H54 (cell line): Measurements from ENCODE around the gene NLGN2.
A peak's percentile ranks its signal among the peaks of the same experiment; 100 is the strongest.

ENCODE experiments used
- DNase-seq: peaks from one replicate; pipeline ENCODE4 v3.0.0; 2011; ENCODE audit warnings: low spot score, mixed read lengths; ENCODE audit not compliant: insufficient read length
- FAIRE-seq: peaks from 3 replicates; lab custom pipeline; 2011; peaks lifted over from hg19 to GRCh38; lab: Jason Lieb, UNC
- POLR2A ChIP-seq: IDR thresholded peaks from 2 replicates; pipeline ENCODE4 v1.6.1; 2011; ENCODE audit warnings: low read depth, mild to moderate bottlenecking, low read length

Gene NLGN2

DNA sequence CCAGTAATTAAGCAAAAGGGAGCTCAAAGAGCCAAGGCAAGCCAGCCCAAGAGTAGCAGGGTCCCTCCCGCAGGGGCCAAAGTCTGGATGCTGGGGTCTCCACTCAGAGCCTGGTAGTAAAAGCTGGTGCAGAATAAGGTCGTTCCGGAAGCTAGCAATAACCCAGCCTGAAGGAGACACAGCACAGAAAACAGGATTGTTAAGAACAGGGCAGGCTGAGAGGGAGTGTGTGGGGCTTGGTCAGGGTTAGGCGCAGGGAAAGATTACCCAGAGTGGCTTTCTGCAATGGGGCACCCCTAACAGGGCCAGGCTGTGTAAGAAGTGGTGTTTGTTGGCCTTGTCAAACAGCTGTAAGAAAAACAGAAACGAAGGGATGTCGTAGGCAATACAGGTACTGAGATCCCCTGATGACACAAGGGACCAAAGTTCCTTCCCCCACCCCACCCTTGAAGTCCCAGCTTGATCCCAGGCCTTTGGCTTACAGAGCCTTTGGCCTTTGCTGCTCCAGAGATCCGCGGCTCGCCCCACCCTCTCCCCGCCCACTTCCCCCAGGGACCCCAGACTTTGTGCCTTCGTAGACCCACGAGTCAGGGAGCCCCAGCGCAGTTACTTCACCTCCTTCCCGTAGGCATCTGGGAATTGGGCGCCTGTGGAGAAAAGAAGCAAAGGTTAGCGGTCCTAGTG lies 4.5 kb upstream of the NLGN2 start:
- DNase-seq, result no peak
- TF ChIP-seq POLR2A, result no peak
- FAIRE-seq, result no peak

DNA sequence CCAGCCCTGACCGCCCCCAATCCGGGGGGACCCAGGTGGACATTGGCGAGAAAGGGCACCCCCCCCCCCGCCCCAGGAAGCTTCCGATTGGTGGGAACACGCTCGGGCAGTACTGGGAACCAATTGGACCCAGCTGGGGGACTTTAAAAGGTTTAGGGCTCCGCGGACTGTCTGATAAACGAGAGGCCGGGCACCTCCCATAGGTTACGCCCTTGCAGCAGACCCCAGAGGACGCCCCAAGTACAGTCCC lies 4.0 kb upstream of the NLGN2 start:
- DNase-seq, result peak; percentile 86
- FAIRE-seq, result no peak
- TF ChIP-seq POLR2A, result no peak

DNA sequence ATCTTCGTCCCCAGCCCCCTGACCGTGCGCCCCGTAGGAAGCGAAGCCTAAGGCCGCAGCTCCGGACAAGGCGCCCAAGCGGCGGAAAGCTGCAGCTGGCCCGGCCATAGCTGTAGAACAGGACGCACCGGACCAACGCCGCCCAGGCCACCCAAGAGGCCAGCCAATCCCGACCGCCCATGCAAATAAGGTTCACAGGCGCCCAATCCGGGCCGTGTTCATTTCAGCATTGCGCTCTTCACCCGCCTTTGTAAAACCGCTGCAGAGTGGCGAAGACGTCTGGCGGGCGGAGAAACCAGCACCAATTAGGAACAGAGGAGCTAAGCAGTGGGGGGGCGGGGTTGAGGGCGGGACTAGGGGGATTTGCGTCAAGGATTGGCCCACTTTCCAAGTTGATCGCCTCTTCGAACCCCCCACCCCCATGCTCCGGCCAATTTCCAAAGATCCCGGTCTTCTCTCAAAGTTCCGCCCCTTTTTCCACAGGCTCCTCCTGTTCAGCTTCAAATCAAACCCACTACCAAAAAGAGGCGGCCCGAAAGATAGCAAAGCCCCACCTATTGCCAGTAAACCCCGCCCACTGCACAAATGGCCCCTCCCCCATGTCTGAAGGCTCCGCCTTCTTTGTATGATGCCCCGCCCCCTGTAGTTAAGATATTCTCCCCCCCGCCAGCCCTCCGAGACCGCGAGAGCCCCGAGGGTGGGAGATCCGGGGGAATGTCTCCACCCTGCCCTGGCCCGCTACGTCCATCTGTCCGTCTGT lies 3.5 kb upstream of the NLGN2 start, which contains the start of gene TMEM256:
TSS of gene TMEM256 (minus strand) at position 121 of the 760 bp plus-strand sequence. CDS start at position 108, 13 bp downstream.
- peak; percentile 79 for FAIRE-seq
- TF ChIP-seq POLR2A, result peak; percentile 71; the same call in 1 of the 2 replicates
- peak; percentile 95 for DNase-seq

DNA sequence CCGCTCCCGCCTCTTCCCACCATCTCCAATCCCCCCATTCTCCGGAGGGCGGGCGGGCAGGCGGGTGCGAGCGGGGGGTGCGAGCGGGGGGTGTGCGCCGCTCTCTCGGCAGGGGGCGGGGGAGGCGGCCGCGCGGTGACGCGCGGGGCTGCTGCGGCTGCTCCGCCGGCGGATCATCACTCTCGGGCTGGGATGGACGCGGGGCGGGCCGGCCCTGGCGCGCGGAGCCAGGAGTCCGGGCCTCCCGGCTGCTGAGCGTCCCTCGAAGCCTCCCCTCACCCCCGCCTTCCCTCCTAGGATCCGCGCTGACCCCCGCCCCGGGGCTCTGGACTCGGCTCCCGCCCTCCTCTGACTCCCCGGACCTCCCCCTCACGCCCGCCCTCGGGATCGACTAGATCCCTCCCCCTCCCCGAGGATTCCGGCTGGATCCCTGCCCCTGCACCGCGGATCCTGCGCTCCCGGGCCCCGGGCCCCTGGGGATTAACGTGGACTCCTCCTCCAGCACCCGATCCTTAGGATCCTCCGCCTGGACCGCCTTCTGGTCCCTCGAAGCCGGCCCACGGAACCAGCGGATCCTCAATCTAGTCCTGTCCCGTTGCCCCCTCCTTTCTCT lies 2.8 kb upstream of the NLGN2 start:
- FAIRE-seq, result no peak

DNA sequence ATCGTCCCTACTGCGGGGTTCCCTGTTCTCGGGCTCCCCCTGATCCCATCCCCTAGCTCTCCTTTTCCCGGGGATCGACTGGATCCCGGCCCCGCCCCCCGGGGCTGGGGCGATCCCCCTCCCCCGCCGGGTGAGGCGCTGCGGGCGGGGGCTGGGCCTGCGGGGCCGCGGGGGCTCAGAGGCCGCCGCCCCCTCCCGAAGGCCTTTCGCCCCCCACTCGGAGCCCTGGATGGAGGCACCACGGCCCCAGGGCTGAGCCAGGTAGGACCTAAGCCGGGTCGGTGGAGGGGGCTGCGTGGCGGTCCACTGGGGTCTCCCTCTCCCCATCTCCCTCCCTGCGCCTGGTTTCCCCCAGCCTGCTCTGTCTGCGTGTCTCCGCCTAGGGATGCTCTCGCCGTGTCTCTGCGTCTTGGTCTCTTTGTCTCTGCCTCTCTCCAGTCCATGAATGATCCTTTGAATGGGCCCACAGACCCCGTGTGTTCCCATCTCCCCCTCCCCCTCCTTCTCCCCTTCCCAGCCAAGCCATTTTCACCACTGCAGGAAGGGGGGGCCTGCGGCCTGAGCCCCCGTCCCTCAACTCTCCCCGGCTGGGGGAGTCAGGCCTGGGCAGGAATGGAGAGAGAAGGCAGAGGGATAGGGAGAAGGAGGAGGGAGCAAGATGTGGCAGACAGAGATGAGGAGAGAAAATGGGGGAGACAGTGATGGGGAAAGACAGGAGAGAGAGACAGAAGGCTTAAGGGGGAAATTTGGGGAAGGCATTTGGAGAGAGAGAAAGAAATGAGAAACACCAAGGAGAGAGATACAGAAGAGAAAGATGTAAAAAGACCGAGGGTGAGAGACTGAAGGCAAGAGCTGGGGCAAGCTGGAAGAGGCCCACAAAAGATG lies 2.1 kb upstream of the NLGN2 start:
- no peak for TF ChIP-seq POLR2A
- DNase-seq, result no peak
- FAIRE-seq, result no peak

More for the DNA sequence above, 2.8 kb upstream of the NLGN2 start:
- peak; percentile 78 for DNase-seq
- TF ChIP-seq POLR2A, result peak; percentile 39; the same call in 1 of the 2 replicates

DNA sequence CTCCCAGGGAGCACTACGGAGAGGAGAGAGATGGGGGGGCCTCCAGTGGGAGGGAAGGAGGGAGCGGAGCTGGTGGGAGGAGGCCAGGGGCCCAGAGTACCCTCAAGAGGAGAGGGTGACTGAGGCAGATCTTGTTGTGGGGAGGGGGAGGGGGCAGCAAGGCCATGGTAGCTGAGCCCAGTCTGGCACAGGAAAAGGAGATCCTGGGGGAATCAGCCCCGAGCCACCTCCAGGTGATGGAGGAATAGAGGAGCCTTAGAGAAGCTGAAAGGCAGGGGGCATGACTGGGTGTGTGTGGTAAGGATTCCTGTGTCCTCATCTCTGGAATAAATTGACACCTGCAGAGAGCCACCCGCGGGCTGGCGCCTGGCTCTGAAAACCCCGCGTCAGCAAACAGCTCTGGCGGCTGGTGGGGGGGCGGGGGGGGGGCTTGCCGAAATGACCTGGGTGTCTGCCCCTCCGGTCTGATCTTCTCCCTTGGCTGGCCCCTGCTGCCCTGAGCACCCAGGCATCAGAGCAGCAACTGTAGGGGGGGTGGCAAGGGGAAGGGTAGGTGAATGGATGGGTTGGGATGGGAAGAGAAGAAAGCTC lies 1.3 kb upstream of the NLGN2 start:
- FAIRE-seq (no peak), DNase-seq (no peak)
- TF ChIP-seq POLR2A, result no peak

DNA sequence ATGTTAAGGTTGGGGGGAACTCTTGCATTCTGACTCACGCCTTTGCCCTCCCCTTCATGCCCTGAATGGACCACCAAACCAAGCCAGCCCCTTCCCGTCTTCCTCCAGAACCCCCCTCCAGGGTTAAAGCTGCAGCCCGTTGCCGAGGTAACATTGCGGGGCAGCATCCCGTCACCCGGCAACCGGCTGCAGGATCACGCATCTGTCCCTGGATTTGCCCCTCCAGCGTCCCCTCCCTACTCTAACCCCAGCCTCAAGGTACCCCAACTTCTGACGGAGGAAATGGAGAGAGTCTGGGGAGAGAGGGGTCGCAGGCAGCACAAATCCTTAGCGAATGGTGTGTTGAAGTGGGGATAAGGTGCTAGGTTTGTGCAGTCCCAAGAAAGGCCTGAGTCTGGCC lies 563 bp upstream of the NLGN2 start:
- no peak for DNase-seq
- no peak for TF ChIP-seq POLR2A
- FAIRE-seq, result no peak

DNA sequence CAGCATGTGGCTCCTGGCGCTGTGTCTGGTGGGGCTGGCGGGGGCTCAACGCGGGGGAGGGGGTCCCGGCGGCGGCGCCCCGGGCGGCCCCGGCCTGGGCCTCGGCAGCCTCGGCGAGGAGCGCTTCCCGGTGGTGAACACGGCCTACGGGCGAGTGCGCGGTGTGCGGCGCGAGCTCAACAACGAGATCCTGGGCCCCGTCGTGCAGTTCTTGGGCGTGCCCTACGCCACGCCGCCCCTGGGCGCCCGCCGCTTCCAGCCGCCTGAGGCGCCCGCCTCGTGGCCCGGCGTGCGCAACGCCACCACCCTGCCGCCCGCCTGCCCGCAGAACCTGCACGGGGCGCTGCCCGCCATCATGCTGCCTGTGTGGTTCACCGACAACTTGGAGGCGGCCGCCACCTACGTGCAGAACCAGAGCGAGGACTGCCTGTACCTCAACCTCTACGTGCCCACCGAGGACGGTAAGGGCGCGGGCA lies 645 bp downstream of the NLGN2 start:
- no peak for TF ChIP-seq POLR2A
- FAIRE-seq, result no peak
- DNase-seq, result no peak

DNA sequence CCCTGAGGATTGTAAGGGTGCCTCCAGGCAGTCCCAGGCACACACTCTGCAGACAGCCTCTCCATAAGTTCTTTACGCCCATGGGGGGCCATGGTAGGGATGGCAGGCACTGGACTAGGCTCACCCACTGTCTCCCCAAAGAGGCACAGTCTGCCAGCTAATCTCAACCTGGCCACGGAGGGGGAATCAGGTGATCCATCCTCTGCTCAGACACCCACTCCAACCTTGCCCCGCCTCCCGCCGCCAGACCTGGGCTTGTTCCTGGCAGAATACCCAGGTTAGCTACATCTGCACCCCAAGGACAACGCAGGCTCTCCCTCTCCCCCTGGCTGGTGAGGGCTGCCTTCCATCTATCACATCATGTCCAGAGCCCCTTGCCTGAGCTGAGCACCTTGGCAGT lies 1.2 kb downstream of the NLGN2 start:
- TF ChIP-seq POLR2A, result no peak
- DNase-seq (no peak), FAIRE-seq (no peak)

DNA sequence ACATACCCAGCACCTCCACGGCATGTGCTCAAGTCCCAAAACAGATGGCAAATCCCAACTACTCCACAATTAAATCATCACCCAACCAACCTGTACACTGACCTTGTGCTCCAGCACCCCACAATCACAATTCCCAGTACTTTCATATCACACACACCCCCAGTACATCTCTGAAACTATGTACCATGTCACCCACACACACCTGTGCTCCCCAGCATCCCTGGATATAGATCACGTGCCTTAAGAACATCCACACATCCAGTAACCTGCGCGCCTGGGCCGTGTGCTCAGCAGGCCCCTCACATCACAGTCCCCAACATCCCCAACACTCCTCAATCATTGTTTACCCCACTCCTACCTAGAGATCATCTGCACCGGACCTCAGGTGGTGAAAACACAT lies 2.1 kb downstream of the NLGN2 start:
- TF ChIP-seq POLR2A, result no peak
- DNase-seq, result no peak
- FAIRE-seq, result no peak

DNA sequence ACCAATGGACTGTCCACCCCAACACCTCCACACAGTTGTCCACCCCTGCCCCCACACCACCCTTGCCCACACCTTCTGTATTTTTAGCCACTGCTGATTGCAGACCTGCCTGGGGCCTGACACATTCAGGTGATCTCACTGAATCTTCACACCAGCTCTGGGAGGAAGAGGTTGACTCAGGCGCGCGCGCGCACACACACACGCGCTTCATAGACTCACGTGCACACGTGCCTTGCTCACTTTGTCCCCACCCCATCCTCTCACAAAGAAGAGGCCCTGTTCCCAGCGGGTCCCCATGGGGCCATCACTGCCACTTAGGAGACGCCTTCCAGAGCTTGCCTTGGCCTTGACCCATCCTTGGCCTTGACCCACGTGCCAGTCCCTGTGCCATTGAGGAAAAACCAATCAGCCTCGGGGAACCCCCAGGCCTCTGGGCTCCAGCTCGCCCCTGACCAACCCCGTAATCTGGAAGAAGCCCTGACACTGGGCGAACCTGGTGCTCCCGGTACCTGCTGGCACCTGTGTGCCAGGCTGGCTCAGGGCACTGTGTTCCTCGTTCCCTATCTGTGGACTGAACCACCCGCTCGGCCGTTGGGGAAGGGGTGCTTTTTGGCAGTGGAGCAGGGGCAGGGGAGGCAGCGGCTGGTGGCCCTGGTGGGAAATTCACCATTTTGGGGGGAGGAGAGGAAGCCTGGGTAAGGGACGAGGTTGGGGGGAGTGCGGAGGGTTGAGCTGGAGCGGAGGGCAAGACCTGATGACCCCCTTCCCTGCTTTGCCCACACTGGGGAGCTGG lies 3.2 kb downstream of the NLGN2 start:
- DNase-seq, result no peak
- TF ChIP-seq POLR2A, result no peak
- FAIRE-seq, result no peak

DNA sequence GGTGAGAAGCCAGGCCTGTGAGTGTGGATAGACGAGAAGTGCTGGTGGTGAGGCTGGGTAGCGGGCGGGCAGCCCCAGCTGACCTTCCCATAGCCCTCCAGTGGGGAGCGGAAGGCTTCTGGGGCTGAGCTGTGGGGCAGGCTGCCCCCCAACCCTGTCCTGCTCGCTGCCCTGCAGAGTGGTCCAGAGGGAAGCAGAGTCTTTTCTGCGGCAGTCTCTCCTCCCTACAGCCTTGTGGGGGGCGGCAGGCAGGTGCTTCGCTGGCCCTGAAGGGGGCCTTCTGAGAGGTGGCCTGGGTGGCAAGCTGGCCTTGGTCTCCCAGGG lies 3.7 kb downstream of the NLGN2 start:
- no peak for FAIRE-seq
- no peak for DNase-seq
- TF ChIP-seq POLR2A, result no peak
